Transverse colon (tissue), 4 donors: Measurements from ENCODE around the gene GALK2. TPM values are rescaled to one million over a fixed set of nuclear protein-coding genes. Genes with fewer than 3 reads are reported as not detected.

Source experiments
- DNase-seq: peaks from one replicate; pipeline ENCODE4 v3.0.0-alpha.2; 2019
- H3K27ac ChIP-seq, 4 donors: fragments of 200-600 bp; sonication (generic); 2 replicates each; pipeline ENCODE4 v1.5.1; 2016 to 2018; ENCODE audit warnings: inconsistent platforms in 4 of 4
- H3K27me3 ChIP-seq: fragments of 200-600 bp; sonication (generic); 2 replicates; pipeline ENCODE4 v1.5.1; 2017; ENCODE audit warnings: inconsistent platforms
- H3K36me3 ChIP-seq, 4 donors: fragments of 200-600 bp; sonication (generic); 2 replicates each; pipeline ENCODE4 v1.5.1; 2017 to 2019; ENCODE audit warnings: inconsistent platforms in 4 of 4
- H3K4me1 ChIP-seq, 4 donors: fragments of 200-600 bp; sonication (generic); 2 replicates each; pipeline ENCODE4 v1.5.1; 2017 to 2020; ENCODE audit warnings: inconsistent platforms in 4 of 4
- H3K4me3 ChIP-seq, 4 donors: fragments of 200-600 bp; sonication (generic); 1 replicate in 1 of 4; 2 replicates in 3 of 4; pipeline versions ENCODE4 v1.5.1 to v1.6.1; 2017 to 2019; ENCODE audit warnings: inconsistent platforms in 4 of 4
- H3K9me3 ChIP-seq, 2 donors: fragments of 200-600 bp; sonication (generic); 2 replicates each; pipeline ENCODE4 v1.5.1; 2017 to 2019; ENCODE audit warnings: inconsistent platforms in 2 of 2
- EP300 ChIP-seq: sonication (generic); formaldehyde crosslinking; IDR thresholded peaks from one replicate; pipeline ENCODE4 v1.6.1; 2017; ENCODE audit warnings: antibody characterized with exemption, low read depth
- POLR2A ChIP-seq: fragments of 450-650 bp; IDR thresholded peaks from one replicate; pipeline ENCODE4 v1.6.1; 2016; ENCODE audit warnings: antibody characterized with exemption, mild to moderate bottlenecking, moderate library complexity
- POLR2AphosphoS5 ChIP-seq, 3 donors: sonication (generic); formaldehyde crosslinking; IDR thresholded peaks; one replicate each; pipeline ENCODE4 v1.6.1; 2016; ENCODE audit warnings: antibody characterized with exemption in 3 of 3
- WGBS, 2 donors: methylation state at CpG; one replicate each; pipeline ENCODE4 v1.1.5; 2018; ENCODE audit warnings: low coverage in 1 of 2; 5-methylcytosine and 5-hydroxymethylcytosine counted together
- in situ Hi-C, 4 donors: fragments of 200-750 bp; cut with MboI; loops; one replicate each; pipeline versions ENCODE4 v1.15.0 to v1.15.1; 2017; ENCODE audit warnings: low sequenced_read_pairs in 3 of 4, low pct_ligation_motif_present in 1 of 4, low pct_unique_long_range_greater_than_20kb in 1 of 4
- intact Hi-C: fragments of 100-400 bp; cut with DNase I; formaldehyde crosslinking; loops from one replicate; pipeline ENCODE4 v1.15.1; 2023; ENCODE audit warnings: low total_unique reads
- total RNA-seq, 4 donors: library from RNA; depleted of rRNA; stranded (reverse); fragments of >200 nt; gene quantifications; one replicate each; pipeline ENCODE4 v1.1.0, GENCODE V29; 2016
- TF ChIP-seq, protein P1 (sequence below), 5 experiments: fragments of 200-600 bp in 3 of 5; fragments of 450-650 bp in 2 of 5; sonication (generic) in 3 of 5; IDR thresholded peaks; 1 replicate in 2 of 5; 2 replicates in 3 of 5; pipeline ENCODE4 v1.5.1; 2016 to 2017; ENCODE audit warnings: antibody characterized with exemption in 5 of 5, inconsistent platforms in 3 of 5, mild to moderate bottlenecking in 2 of 5, moderate library complexity in 1 of 5

GALK2 gene
- total RNA-seq: 10 to 100 TPM in 3 of 4 donors, 1 to 10 TPM in 1; 5.6 to 42.6 (median 30.7) TPM

DNA sequence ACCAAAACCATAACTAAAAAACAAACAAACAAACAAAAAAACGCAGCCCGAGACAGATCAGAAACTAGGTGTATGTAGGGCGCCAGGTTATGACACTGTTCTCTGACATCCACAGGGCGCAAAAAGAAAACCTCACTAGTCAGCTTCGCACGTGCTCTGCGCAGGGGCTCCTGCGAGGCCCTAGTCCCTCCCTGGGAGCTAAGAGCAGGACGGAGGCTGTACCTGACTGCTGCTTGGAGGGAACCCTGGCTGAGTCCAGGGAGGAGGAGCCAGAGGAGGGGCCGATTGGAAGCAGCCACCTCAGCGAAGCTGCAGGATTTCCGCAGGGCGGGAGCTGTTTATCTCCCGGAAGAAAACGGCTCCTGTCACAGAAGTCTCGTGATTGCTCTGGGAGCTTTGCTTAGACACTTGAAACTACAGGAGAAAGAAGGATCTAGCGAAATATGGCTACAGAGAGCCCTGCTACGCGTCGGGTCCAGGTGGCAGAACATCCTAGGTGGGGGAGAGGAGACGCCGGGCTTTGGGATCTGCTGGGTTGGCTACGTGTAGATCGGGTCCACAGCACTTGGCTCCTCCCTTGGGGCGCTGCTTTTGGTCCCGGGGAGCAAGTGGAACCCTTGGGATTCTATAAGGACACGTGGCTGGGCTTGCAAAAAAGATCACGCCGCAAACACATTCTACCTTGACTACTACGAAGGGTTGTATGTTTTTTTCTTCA is at the start of gene GALK2:
TSS of gene GALK2 (plus strand) at position 368 of the 718 bp plus-strand sequence. CDS start at position 444, 76 bp downstream.
- TF ChIP-seq POLR2A (peak; percentile 70), EP300 (no peak), POLR2AphosphoS5 (IDR thresholded peaks at IDR 0.05) (peak; percentile 73 to 84 (median 78))
- in situ Hi-C loops: no loop called here
- Histone ChIP-seq H3K36me3 (no peaks in the 10 kb centered on the region), H3K4me3 (peak within 1 kb of the TSS; percentile 42 to 82 (median 60)), H3K27me3 (no peaks in the 10 kb centered on the region), H3K9me3 (no peaks in the 10 kb centered on the region), H3K27ac (peak within 1 kb of the TSS; percentile 89 to 91 (median 90)), H3K4me1 (peaks cover 2 to 29% (median 10%) of the 10 kb centered on the region in 4 donors)
- peak; percentile 92 for DNase-seq
- WGBS, 2 donors: 6 to 8% methylated on average over 12 to 29 of the region's 30 CpGs
- intact Hi-C loops: no loop called here

DNA sequence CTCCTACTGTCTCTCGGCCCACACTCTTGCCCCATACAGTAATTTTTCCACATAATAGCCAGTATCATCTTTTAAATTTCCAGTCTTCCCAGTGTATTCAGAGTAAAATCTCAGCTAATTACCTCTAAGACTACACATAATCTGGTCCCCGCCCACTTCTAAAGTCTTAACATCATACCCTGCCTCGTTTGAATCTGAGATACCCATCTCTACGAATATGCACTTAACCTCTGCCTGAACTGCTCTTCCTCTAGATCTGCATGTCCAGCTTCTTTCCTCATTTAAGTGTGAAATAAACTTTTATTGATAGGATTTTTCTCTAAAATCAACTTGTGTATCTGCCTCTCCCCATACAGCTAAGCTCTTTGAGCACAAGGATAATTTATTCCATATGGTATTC is 49.2 kb upstream of the GALK2 start:
- intact Hi-C loops: no loop called here
- DNase-seq: no peak
- TF ChIP-seq EP300 (no peak), POLR2AphosphoS5 (IDR thresholded peaks at IDR 0.05) (no peak)
- TF ChIP-seq, protein P1, sequence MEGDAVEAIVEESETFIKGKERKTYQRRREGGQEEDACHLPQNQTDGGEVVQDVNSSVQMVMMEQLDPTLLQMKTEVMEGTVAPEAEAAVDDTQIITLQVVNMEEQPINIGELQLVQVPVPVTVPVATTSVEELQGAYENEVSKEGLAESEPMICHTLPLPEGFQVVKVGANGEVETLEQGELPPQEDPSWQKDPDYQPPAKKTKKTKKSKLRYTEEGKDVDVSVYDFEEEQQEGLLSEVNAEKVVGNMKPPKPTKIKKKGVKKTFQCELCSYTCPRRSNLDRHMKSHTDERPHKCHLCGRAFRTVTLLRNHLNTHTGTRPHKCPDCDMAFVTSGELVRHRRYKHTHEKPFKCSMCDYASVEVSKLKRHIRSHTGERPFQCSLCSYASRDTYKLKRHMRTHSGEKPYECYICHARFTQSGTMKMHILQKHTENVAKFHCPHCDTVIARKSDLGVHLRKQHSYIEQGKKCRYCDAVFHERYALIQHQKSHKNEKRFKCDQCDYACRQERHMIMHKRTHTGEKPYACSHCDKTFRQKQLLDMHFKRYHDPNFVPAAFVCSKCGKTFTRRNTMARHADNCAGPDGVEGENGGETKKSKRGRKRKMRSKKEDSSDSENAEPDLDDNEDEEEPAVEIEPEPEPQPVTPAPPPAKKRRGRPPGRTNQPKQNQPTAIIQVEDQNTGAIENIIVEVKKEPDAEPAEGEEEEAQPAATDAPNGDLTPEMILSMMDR (IDR thresholded peaks at IDR 0.05): no peak
- WGBS, 2 donors: 76 to 78% methylated on average over 3 to 4 of the region's 4 CpGs
- Histone ChIP-seq H3K36me3 (no peaks in the 10 kb centered on the region), H3K27me3 (no peaks in the 10 kb centered on the region), H3K9me3 (no peaks in the 10 kb centered on the region), H3K27ac (no peak overlapping the region), H3K4me1 (no peaks in the 10 kb centered on the region), H3K4me3 (no peak overlapping the region)
- in situ Hi-C loops: no loop called here

DNA sequence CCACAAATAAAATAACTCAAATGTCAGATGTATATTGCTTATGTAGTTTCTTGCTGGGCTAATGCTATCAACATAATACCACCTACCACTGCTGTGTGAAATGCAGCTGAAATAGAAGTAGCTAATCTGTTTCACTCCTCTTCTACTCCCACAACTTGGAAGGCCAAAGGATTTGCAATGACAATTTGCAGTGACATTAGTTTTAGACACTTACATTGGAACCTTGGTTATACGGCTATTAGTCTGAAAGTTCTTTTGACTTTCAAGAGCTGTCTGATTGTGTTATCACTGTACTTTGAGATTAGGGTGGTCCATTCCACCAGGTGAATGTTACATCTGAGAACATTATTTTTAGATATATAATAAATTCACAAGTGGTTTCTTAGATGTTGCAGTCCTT is 48.1 kb upstream of the GALK2 start:
- H3K4me1 ChIP-seq: no peaks in the 10 kb centered on the region
- no peak overlapping the region for H3K27ac ChIP-seq
- in situ Hi-C loops (no loop called here), intact Hi-C loops (no loop called here)
- no peaks in the 10 kb centered on the region for H3K27me3 ChIP-seq
- H3K4me3 ChIP-seq: no peak overlapping the region
- WGBS, 2 donors: 80 to 88% methylated on average over 1 of the region's 1 CpG
- DNase-seq: no peak
- TF ChIP-seq POLR2A (no peak), POLR2AphosphoS5 (IDR thresholded peaks at IDR 0.05) (no peak), EP300 (no peak)
- TF ChIP-seq, protein P1 (IDR thresholded peaks at IDR 0.05): no peak
- peaks cover 0 to 7% (median 0%) of the 10 kb centered on the region in 4 donors for H3K36me3 ChIP-seq
- H3K9me3 ChIP-seq: no peaks in the 10 kb centered on the region

DNA sequence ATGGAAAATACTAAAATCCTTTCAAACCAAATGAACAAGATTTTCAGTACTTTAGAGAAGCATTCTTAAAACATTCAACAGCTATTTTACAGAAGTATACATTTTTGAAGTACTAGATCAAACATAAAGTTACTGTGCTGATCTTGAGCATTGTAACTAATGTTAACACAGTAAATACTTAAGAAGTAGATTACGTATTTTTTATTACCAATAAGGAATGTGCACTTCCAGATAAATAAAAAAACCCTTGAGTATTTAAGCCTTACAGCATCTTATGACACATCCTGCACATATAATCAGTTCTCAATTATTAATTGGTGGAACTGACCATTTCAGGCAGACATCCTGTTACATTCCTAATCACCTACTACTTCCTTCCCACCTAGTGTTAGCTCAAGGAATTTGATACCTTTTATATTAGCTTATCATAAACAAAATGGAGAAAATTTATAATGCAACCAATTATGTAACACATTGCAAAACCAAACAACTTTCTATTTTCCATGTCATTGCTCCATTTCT is 47.4 kb upstream of the GALK2 start:
- no peaks in the 10 kb centered on the region for H3K4me1 ChIP-seq
- WGBS, 2 donors: 50 to 76% methylated on average over 1 of the region's 1 CpG
- TF ChIP-seq POLR2AphosphoS5 (IDR thresholded peaks at IDR 0.05) (no peak), POLR2A (no peak), EP300 (no peak)
- TF ChIP-seq, protein P1 (IDR thresholded peaks at IDR 0.05): no peak
- in situ Hi-C loops (no loop called here), intact Hi-C loops (no loop called here)
- H3K4me3 ChIP-seq: no peak overlapping the region
- no peak for DNase-seq
- no peak overlapping the region for H3K27ac ChIP-seq
- H3K36me3 ChIP-seq: peaks cover 0 to 13% (median 1%) of the 10 kb centered on the region in 4 donors
- H3K27me3 ChIP-seq: no peaks in the 10 kb centered on the region
- no peaks in the 10 kb centered on the region for H3K9me3 ChIP-seq
